ENCODE results near the gene WNT2.

Gene WNT2

DNA sequence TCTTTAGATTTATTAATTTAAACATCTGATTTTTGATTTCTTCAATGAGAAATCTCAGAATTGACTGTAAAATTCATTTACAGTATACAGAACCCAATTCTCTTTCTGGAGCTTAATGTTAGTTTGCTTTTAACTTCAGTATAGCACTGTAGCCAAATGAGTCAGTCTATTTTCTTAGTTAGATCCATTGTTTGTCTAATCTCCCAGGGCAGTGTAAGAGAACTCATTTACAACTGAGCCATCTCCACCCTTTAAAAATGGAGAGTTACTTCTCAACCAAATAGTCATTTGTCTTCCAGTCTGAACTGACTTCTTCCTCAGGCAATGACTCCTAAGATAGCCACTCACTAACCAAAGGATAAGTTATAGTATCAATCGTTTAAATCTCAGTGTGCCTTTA is 3.0 kb upstream of the WNT2 start:
- H3K4me3 ChIP-seq (ENCODE audit: low read depth, low read length), result no peak overlapping the region
- TF ChIP-seq, protein P1, sequence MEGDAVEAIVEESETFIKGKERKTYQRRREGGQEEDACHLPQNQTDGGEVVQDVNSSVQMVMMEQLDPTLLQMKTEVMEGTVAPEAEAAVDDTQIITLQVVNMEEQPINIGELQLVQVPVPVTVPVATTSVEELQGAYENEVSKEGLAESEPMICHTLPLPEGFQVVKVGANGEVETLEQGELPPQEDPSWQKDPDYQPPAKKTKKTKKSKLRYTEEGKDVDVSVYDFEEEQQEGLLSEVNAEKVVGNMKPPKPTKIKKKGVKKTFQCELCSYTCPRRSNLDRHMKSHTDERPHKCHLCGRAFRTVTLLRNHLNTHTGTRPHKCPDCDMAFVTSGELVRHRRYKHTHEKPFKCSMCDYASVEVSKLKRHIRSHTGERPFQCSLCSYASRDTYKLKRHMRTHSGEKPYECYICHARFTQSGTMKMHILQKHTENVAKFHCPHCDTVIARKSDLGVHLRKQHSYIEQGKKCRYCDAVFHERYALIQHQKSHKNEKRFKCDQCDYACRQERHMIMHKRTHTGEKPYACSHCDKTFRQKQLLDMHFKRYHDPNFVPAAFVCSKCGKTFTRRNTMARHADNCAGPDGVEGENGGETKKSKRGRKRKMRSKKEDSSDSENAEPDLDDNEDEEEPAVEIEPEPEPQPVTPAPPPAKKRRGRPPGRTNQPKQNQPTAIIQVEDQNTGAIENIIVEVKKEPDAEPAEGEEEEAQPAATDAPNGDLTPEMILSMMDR (IDR thresholded peaks at IDR 0.05; ENCODE audit: low read depth, low read length, missing control alignments), result no peak
- DNase-seq (ENCODE audit: low read depth), result no peak

DNA sequence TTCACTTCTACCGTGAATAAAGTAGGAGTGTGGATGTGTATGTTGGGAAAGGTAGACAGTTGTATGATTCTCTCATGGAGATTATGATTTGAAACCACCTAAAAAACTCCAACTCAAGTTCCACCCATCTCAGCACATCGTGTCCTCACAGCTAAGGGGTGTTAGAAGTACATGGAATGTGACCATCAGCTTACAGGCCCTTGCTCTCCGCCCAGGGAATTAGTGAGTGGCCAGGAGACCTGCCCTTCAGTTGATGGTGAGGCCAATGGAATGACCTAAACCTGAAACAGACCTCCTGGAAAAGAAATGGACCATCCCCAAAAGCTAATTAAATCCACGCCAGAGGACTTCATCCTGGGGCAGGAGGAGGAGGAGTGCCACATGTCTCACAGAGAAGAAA is 2.1 kb upstream of the WNT2 start:
- H3K4me3 ChIP-seq (ENCODE audit: low read depth, low read length), result no peak overlapping the region
- TF ChIP-seq, protein P1 (IDR thresholded peaks at IDR 0.05; ENCODE audit: low read depth, low read length, missing control alignments), result no peak
- no peak for DNase-seq (ENCODE audit: low read depth)

DNA sequence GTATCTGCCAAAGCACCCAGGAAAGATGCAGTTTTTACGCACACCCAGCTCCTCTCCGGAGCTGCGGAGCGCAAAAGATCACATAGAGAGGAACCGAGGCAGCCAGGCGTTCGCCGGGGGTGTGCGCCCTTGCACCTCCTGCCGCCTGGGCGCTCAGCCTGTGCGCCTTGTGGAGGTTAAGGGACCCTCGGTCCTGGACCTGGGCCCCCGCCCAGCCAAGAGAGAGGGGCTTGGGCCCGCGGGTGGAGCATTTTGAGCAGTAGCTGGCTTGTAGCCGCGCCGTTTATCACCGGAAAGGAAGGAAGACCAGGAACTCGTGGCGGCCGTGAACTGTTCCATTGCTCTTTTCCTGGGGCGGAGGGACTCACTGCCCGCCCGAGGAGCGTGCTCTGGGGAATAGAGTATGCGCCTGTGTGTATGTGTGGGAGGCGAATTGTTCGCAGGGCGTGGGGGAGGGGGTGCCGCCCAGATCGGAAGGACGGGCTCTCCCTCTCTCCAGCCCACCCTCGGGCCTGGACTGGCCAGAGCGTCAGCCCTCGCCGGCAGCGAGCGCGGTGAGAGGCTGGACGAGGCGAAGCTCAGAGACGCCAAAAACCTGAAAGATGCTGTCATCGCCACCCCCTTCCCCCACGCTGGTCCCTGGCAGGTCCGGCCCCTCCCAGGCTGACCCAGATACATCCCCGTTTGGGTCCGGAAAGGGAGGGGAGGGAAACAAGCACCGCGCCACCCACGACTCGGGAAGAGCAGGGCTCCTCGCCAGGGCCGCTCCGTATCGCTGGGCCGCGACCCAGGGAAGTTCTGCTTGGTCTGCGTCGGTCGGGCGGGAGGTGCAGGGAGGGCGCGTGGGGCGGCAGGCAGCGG is 1.2 kb upstream of the WNT2 start:
- no peak for DNase-seq (ENCODE audit: low read depth)
- TF ChIP-seq, protein P1 (IDR thresholded peaks at IDR 0.05; ENCODE audit: low read depth, low read length, missing control alignments), result no peak
- no peak overlapping the region for H3K4me3 ChIP-seq (ENCODE audit: low read depth, low read length)

GRCh38 chr7:117323305-117323850 is 520 bp upstream of the WNT2 start:
- DNase-seq (ENCODE audit: low read depth), result no peak
- H3K4me3 ChIP-seq (ENCODE audit: low read depth, low read length), result no peak overlapping the region
- TF ChIP-seq, protein P1 (IDR thresholded peaks at IDR 0.05; ENCODE audit: low read depth, low read length, missing control alignments), result no peak

DNA sequence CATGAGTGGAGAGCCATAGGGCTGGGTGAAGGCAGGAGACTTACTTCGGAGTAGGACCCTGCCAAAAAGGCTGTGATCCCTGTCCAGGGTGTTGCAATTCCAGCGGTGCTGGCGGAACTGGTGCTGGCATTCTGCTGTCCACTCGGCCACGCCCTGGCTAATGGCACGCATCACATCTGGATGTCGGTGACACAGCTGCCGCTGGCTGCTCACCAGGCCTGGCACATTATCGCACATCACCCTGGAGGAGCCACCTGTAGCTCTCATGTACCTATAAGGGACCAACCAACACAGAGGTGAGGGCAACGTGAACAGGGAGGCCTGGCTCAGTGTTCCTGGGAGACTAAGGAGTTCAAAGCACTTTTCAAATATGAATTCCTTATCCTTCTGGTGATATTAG is 2.3 kb downstream of the WNT2 start:
- TF ChIP-seq, protein P1 (IDR thresholded peaks at IDR 0.05; ENCODE audit: low read depth, low read length, missing control alignments), result no peak
- no peak overlapping the region for H3K4me3 ChIP-seq (ENCODE audit: low read depth, low read length)
- no peak for DNase-seq (ENCODE audit: low read depth)

DNA sequence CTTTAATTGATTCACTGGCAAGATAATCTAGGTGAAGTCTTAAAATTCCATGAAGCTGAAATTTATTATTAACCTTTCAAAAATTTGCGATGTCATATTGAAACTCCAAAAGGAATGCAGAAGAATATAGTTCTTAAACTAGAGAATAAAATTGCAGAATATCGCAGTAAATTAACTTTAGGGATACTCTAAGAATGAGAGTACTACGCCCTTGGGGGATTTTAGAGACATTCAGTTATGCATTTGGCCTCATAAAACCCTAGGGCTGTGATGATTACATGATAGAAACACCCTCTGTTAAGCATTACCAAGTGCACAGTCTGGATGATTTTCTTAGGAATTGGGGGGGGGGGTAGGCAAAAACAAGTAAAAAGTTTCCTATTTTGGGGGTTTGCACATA is 3.7 kb downstream of the WNT2 start:
- H3K4me3 ChIP-seq (ENCODE audit: low read depth, low read length), result no peak overlapping the region
- TF ChIP-seq, protein P1 (IDR thresholded peaks at IDR 0.05; ENCODE audit: low read depth, low read length, missing control alignments), result no peak
- DNase-seq (ENCODE audit: low read depth), result no peak
